Measurements from ENCODE around the gene HRG.
"Not testable (repeated sequence)": the region's sequence is repeated elsewhere in the genome, so short reads cannot be mapped to it uniquely, and the experiment has no call there.

Gene HRG

DNA sequence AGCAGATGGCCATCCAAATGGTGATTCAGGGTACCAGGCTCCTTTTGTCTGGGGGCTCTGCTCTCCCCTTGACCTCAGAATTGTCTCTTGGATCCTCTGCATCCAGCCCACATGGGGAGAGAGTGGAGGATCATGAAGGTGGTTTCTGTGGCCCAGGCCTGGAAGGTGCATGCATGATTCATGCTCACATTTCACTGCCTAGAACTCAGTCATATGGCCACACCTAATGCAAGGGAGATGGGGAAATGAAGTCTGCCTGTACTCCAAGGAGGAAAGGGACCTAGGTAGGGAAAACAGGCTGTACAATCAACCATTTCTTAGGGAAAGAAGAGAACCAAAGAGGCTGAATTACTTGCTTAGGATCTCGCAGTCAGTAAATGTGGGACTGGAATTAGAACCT lies 15.1 kb downstream of the HRG start:
- no peak for DNase-seq (ENCODE audit: low read depth in 1 of 2, low spot score in 1 of 2)

DNA sequence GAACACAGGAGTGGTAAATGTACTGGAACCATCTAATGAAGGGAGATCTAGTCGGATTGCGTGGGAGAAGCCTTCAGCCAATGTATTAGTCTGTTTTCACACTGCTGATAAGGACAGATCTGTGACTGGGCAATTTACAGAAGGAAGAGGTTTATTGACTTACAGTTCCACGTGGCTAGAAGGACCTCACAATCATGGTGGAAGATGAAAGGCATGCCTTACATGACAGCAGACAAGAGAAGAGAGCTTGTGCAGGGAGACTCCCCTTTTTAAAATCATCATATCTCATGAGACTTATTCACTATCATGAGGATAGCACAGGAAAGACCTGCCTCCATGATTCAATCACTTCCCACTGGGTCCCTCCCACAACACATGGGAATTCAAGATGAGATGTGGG lies 17.0 kb downstream of the HRG start:
- no peak for DNase-seq (ENCODE audit: low read depth in 1 of 2, low spot score in 1 of 2)

DNA sequence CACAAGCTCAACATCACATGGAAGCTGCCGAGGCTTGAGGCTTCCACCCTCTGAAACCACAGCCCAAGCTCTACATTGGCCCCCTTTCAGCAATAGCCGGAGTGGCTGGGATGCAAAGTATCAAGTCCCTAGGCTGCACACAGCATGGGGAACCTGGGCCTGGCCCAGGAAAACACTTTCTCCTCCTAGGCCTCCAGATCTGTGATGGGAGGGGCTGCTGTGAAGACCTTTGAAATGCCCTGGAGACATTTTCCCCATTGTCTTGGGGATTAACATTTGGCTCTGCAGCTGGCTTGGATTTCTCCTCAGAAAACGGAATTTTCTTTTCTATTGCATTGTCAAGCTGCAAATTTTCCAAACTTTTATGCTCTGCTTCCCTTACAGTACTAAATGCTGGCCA lies 18.2 kb downstream of the HRG start:
- no peak for DNase-seq (ENCODE audit: low read depth in 1 of 2, low spot score in 1 of 2)

DNA sequence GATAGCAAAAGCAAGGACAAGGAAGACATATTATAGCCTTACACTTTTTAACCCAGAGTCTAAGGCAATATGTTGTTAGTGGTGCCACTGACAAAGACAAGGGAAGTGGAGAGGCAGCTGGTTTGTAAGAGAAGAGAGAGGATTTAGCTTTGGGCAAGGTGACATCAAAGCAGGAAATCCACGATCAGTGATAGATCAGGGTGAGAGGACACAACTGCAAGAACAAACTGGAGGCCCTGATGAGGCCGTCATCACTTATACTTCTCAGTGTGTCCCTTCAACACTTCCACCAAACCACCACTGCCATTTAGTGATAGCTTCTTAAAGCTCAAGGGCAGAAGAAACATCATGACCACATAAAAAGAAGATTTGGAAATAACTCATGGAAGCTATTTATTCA lies 20.7 kb downstream of the HRG start:
- DNase-seq (ENCODE audit: low read depth in 1 of 2, low spot score in 1 of 2): not testable (repeated sequence)

DNA sequence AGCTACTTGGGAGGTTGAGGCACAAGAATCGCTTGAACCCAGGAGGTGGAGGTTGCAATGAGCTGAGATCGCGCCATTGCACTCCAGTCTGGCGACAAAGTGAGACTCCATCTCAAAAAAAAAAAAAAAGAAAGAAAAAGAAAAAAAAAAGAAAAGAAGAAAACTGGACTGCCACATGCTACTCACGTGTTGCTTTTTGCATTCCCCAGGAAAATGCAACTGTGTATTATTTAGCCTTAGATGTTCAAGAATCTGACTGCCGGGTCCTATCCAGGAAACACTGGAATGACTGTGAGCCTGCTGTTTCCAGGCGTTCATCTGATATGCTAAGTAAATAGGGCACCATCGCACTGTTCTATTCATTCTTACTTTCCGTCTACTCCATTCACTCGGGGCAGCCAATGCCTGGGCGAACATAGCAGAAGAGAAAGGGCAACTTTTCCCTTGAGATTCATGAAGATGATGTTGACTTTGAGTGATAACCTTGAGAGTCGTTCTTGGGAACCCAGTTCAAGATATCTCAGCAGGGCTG lies 21.4 kb downstream of the HRG start:
- DNase-seq (ENCODE audit: low read depth in 1 of 2, low spot score in 1 of 2): no peak

DNA sequence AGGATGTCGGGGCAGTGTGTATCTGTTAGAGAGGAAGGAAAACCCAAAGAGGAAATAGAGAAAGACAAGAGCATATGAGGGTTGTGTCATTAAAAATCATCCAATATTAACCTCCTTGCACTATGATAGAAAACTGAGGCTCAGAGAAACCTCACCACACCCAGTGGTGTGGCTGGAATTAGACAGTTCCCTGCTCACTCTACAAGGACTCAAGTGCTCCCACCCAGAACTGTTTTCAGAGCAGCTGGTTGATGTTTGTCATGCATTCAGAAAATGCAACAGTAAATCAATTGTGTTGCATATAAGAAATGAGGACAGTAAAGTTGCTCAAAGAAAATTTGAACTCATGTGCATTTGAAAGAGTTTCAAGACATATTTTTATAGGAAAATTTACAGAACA lies 24.5 kb downstream of the HRG start:
- not testable (repeated sequence) for DNase-seq (ENCODE audit: low read depth in 1 of 2, low spot score in 1 of 2)

DNA sequence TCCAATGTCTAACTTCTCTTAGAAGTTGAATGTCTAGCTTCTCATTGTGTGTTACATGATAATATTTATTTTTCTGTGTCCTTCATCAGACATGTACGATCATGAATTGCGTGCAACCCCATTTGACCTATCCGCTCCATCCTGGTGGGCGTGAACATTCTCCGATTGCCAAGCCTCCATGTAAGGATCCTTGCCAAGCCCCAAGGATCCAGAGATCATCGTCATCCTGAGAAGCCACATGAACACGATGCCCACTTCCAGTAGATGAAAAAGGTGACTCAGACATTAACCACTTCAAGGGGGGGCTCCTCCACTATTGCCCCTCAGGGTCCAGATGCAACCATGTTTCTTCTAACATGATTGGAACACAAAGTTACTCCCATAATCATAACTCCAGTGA lies 25.9 kb downstream of the HRG start:
- no peak for DNase-seq (ENCODE audit: low read depth in 1 of 2, low spot score in 1 of 2)

DNA sequence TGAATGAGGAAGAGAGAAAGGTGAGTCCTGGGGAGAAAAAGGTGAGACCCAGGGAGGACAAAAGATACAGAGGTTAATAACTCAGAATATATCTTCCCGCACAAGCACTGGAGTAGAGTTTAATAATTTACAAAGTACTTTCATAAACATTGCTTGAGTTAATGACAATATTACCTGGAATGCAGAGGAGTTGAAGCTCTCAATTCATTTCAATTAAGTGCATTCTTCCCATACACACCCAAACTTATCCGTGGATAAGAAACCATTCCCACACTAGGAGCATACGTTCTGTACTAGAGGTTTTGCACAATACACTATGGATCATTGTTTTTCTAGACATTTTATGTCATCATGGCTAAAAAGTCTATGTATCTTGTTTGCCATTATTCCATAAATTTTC lies 28.0 kb downstream of the HRG start:
- no peak for DNase-seq (ENCODE audit: low read depth in 1 of 2, low spot score in 1 of 2)

DNA sequence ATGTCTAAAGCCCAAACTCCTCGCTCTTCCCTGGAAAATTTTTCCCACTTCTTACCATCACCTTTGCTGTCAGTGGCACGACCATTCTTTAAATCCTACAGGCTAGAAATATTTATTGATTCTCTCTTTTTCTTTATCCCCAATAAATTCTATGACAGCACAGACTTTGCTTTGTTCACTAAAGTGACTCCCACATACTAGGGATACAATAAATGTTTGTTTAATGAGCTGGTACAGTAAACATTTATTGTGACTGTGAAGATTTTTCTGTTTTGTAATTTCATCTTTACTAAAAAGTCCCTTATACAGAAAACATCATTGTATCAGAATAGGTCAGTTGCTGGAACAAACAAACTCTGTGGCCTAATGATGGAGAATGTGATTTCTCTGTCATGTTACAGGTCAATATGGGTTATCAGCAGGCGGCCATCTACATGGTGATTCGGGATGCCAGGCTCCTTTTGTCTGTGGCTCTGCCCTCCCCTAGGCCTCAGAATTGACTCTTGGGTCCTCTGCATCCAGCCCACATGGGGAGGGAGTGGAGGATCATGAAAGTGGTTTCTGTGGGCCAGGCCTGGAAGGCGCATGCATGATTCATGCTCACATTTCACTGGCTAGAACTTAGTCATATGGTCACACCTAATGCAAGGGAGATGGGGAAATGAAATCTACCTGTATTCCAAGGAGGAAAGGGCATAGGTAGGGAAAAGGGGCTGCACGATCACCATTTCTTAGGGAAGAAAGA lies 28.6 kb downstream of the HRG start:
- no peak for DNase-seq (ENCODE audit: low read depth in 1 of 2, low spot score in 1 of 2)

DNA sequence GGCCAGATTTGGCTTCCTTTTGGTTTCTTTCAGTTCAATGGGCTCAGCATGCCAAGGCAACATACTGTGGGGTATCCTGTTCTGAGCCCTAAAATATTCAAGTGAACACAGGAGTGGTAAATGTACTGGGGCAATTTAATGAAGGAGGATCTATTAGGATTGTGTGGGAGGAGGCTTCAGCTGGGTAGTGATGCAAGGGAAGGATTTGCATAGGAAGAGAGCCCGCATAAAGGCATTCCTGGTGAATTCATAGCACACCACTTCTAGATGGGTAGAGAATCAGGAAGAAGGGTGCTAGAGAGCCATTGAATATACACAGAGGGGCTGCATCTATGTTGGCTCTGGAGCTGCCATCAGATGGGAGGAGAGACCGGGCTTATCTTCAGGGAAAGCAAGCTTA lies 30.7 kb downstream of the HRG start:
- no peak for DNase-seq (ENCODE audit: low read depth in 1 of 2, low spot score in 1 of 2)

DNA sequence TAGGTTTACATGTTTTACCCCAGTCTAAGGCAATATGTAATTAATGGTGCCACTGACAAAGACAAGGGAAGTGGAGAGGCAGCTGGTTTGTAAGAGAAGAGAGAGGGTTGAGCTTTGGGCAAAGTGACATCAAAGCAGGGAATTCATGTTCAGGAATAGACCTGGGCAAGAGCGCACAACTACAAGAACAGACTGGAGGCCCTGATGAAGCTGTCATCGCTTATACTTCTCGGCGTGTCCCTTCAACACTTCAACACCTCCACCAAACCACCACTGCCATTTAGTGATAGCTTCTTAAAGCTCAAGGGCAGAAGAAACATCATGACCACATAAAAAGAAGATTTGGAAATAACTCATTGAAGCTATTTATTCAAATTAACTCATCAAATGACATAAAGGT lies 31.7 kb downstream of the HRG start:
- DNase-seq (ENCODE audit: low read depth in 1 of 2, low spot score in 1 of 2): no peak

DNA sequence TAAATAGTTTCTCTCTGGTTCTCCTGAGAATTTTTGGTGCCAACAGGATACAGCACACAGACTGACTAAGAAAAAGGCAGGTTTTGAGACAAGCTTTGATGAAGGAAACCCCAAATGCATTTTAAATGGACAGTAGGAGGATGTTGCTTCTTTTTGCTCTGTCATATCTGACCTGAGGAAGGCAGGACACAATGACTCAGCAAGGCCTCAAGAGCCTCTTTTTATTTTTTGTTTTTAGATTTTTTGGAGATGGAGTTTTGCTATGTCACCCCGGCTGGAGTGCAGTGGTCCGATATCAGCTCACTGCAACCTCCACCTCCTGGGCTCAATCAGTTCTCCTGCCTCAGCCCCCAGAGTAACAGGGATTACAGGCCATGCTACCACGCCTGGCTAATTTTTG lies 34.5 kb downstream of the HRG start:
- no peak for DNase-seq (ENCODE audit: low read depth in 1 of 2, low spot score in 1 of 2)

DNA sequence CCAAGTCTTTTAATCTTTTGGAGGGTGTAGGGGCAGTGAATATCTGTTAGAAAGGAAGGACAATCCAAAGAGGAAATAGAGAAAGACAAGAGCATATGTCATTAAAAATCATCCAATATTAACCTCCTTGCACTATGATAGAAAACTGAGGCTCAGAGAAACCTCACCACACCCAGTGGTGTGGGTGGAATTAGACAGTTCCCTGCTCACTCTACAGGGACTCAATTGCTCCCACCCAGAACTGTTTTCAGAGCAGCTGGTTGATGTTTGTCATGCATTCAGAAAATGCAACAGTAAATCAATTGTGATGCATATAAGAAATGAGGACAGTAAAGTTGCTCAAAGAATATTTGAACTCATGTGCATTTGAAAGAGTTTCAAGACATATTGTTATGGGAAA lies 36.6 kb downstream of the HRG start:
- DNase-seq (ENCODE audit: low read depth in 1 of 2, low spot score in 1 of 2): not testable (repeated sequence)

DNA sequence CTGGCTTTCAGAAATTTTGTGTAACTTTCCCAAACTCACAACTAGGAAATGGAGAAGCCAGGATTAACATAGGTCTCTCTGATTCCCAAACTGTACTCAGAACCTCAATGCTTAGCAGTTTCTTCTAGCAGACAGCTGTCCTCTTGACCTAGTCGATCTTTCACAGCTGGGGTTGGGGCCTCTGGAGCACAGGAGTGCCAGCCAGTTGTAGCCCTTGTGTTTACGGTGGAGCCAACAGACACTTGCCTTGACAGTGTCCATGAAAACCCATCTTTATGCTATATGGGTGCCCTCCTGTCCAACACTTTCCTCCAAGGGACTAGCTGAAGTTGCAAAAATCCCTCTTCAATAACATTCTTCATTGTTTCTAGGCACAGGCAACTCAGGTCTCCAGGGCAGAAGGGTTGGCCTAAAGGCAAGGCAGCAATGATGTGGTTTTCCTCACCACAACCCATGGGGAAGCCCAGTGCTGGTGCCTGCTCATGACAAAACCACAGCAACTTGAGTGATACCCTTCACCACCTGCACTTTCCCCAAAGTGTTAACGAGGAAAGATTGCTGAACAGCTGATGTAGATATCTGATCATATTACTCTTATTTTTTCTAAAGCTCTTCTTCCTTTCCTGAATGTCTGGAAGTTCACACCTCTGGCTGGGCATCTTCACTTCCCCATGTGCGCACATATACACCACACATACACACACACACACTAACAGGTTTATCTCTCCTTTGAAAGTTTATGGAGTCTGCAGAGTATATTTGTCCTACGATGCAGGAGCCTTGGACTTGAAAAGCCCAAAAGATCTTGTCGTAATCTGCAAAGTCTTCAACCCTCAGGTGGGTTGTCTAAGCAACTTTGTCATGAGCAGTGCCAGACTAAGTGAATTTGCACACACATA lies 40.3 kb downstream of the HRG start:
- DNase-seq (ENCODE audit: low read depth in 1 of 2, low spot score in 1 of 2): no peak

DNA sequence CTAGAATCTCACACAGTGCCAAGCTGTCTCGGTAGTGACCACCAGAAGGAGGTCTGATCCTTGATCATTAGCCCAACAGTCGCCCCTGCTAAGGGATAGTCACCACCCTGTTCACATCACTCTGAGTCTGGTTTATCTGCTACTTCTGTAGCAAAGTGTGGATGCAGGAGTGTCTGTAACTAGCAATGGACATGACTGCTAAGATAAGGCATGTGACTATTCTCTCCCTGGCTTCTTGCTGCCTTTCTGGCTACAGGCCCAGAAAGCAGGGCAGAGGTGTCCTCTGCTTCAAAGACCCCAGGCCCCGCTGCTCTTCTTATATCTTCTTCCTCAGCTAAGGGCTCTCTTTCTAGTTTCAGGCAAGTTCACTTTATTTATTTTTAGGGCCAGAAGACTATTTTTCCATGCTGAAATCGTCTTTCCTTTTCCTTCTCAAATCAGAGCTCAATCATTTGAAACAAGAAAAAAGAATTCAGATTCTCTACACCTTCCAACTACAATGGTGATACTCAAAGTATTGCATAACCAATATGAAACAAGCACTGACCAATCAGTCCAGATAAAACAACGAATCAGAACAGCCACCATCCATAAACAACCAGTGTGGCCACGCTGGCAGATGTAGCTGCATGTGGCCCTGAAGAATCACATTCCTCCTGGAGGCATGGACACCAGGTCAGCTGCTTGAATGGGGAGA lies 43.3 kb downstream of the HRG start:
- DNase-seq (ENCODE audit: low read depth in 1 of 2, low spot score in 1 of 2): no peak

DNA sequence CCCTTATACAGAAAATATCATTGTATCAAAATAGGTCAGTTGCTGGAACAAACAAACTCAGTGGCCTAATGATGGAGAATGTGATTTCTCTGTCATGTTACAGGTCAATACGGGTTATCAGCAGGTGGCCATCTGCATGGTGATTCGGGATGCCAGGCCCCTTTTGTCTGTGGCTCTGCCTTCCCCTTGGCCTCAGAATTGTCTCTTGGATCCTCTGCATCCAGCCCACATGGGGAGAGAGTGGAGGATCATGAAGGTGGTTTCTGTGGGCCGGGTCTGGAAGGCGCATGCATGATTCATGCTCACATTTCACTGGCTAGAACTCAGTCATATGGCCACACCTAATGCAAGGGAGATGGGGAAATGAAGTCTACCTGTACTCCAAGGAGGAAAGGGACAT lies 44.9 kb downstream of the HRG start:
- not testable (repeated sequence) for DNase-seq (ENCODE audit: low read depth in 1 of 2, low spot score in 1 of 2)

DNA sequence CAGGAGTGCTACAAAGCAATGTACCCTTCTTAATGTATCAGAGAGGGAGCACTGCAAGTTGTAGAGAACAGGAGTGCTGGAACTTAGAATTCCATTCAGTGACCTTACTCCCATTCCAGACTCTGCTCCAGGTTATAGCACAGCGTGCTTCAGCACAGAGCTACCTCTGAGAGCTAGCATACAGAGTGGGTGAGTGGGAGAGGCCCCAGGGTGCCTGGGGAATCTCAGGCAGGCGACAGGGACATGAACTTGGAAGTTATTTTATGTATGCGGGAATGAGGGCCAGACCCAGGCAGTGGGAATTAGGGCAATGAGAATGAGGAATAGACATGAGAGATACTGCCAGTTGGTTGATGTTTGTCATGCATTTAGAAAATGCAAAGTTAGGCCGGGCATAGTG lies 47.7 kb downstream of the HRG start:
- DNase-seq (ENCODE audit: low read depth in 1 of 2, low spot score in 1 of 2): no peak

DNA sequence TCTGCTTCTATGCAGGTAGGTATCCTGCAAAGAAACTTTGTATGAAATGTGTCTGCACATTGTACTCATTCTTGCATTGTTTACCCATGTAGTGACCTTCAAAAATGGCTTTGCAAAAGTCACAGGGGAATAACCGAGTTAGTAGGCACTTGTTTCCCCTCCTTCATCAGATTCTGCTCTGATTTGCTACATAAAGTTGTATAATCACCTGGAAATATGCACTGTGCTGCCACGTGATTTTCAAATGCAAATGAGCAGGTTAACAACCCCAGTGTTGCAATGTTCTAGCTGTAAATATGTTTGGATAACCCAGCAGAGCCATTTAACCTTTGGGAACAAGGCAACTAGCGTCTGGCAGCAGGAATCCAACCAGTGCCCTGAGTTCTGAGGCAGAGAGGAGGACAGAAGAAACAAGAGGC lies 51.2 kb downstream of the HRG start, which contains the start of gene KNG1:
Gene KNG1 (plus strand): TSS at position 321 of the 419 bp plus-strand sequence. CDS start 184 bp downstream, outside the sequence.
- no peak for DNase-seq (ENCODE audit: low read depth in 1 of 2, low spot score in 1 of 2)

DNA sequence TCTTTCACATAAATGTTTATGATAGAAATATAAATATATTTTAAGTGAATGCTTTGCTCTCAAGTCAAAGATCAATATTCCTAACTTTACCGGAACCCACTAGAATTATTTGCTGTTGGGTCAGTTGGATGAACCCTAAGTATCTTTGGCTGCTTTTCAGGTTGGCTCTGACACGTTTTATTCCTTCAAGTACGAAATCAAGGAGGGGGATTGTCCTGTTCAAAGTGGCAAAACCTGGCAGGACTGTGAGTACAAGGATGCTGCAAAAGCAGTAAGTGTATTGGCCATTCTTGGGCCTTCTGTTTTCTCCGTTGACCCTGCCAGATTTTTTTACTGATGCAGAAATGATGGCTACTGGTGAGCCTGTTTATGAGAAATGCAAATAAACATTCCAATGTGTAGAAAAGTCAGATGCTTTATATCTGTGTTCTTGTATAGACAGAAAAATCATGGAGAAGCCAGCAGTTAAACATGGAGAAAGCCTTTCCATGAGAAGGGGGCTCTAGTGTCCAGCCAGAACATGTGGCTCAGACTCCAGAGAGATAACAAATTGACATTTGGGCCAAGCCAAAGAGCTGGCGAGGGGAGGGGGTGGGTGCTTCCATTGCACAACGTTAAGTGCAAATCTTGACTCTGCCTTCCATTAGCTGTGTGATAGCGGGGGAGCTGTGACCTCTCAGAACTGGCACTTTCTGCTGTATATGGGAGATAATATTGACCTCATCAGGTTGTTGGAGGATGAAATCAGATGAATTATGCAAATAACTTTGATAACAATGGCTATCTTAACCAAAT lies 54.3 kb downstream of the HRG start:
- DNase-seq (ENCODE audit: low read depth in 1 of 2, low spot score in 1 of 2): no peak

DNA sequence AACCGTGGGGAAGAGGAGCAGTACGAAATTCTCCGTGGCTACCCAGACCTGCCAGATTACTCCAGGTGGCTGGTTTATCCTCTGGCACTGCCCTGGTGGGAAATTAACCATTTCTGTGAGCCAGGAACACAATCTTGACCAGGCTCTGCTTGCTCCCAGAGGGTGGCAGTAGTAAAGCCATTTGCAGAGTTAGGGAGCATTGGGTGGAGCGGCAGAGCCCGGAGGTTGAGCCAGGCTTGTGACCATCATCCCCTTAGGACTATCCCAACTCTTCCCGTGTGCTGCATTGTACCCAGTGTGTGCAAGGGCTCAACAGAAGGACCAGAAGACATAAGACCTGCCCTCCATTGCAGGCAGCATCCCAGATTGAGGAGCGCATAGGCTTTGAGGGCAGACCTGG lies 56.6 kb downstream of the HRG start:
- no peak for DNase-seq (ENCODE audit: low read depth in 1 of 2, low spot score in 1 of 2)

DNA sequence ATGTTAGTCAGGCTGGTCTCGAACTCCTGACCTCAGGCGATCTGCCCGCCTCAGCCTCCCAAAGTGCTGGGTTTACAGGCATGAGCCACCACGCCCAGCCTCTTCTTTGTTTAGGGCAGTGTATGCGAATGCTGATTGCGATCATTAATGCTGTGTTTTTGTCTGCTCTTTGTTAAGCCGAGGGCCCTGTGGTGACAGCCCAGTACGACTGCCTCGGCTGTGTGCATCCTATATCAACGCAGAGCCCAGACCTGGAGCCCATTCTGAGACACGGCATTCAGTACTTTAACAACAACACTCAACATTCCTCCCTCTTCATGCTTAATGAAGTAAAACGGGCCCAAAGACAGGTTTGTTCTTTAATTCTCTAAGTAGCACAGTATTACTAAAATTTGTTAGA lies 59.1 kb downstream of the HRG start:
- DNase-seq (ENCODE audit: low read depth in 1 of 2, low spot score in 1 of 2): no peak

Data from stimulated activated CD4-positive, alpha-beta T cell treated with anti-CD3 and anti-CD28 coated beads, Interleukin-15, amount 100 ng/mL, for 1 hour (primary cell).